ENCODE data around the gene C19orf12. TPM values are rescaled to one million over a fixed set of nuclear protein-coding genes. Genes with fewer than 3 reads are reported as not detected.

C19orf12 gene
- 23.8 TPM for polyA plus RNA-seq (ENCODE audit: insufficient read length)

GRCh38 chr19:29714953-29715700, at the start of gene C19orf12:
Gene C19orf12, minus strand, starts transcription at chr19:29715261. Its CDS starts 6,848 bp downstream, at chr19:29708413.
- DNase-seq = peak; percentile 77

- no peak for DNase-seq
These were observed 49.3 kb upstream of the C19orf12 start for GRCh38 chr19:29764361-29764760.

GRCh38 chr19:29763196-29763595, 48.1 kb upstream of the C19orf12 start:
- DNase-seq = no peak

DNA sequence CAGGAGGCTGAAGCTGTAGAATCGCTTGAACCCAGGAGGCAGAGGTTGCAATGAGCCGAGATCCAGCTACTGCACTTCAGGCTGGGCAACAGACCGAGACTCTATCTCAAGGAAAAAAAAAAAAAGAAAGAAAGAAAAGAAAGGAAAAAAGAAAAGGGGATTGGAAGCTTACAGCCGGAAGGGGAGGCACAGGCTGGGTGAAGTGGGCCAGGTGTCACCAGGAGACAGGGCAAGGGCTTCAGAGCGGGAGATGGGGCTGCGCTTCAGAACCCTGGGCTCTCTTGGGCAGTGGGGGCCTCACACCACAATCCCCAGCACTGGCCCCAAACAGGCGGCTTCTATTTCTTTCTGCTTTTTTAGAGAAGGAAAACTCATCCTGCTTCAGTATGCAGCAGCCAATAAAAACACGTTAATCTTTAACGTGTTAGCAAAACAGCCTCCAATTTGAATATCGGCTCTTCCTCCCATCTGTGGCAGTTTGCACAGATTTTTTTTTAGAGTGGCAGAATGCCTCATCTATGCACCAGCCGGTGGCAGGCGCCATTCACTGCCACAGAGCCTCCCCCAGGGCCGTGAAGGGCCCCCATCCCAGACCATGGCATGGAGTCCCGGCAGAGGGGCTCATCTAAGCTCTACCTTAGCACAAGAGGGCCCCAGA, 46.6 kb upstream of the C19orf12 start:
- no peak for DNase-seq

- no peak for DNase-seq
These were observed 45.9 kb upstream of the C19orf12 start for GRCh38 chr19:29760752-29761502.

GRCh38 chr19:29759359-29759758, 44.3 kb upstream of the C19orf12 start:
- DNase-seq = no peak

- DNase-seq = no peak
These were observed 43.8 kb upstream of the C19orf12 start for GRCh38 chr19:29758863-29759262.

DNA sequence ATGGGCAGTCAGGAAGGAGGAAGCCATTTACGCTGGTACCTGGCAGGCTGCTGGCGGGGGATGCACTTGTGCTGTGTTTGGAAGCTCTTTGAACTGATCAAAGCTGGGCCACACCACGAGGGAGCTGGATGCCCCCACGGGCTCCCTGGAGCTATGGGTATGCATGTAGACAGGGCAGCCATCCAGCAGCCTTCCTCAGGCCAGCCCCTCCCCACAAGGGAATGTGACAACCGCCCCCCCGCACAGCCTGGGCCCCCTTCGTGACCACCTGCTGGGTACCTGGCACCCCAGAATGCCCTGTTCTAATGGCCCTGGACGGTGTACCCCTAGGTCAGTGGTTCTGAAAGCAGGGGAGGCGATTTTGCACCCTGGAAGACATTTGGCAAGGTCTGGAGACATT, 42.5 kb upstream of the C19orf12 start:
- DNase-seq = no peak

DNA sequence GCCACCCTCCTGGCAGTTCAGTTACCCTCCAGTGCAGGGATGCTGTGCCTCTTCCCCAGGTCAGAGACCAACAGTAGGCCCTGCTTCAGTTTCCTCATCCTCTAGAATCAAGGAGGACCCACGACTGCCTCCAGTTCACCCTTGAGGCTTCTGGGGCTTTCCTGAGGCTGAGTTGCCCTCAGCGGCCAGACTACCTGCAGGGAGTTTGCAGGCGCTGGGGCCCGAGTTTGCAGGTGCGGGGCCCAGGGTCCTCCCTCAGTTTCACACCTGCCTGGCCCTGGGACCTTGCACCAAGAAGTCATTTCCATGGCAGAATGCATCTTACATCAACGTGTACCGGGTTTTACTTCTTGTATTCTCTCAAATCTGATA, 38.9 kb upstream of the C19orf12 start:
- no peak for DNase-seq

DNA sequence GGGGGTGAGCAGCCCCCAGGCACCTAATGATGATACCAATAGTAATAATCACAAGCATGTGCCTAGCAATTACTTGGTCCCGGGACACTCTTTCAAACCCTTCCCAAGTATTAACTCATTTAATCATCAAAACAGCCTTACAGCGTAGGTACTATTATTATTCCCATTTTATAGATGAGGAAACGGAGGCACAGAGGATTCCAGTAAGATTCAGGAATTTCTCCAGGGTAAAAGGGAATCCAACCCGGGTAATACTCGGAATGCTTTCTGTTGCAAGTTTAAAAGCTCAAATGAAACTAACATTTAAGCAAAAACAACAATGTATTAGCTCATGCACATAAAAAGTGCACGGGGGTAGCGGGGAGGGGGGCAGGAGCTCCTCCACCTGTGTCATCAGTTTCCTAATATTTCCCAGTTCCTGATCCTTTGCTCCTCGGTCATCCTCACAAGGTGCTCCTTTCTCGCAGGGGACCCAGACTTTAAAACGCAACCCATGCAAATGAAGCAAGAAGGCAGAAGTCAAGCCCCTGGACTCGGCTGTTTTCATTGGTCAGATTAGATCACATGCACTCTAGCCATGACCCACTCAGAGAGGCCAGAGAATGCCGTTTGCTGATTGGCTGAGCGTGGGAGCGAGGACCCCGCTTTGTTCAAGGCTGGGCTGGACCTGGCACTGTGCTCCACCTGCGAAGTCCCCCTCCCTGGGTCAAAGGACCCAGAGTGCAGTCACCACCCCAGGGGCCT, 38.3 kb upstream of the C19orf12 start:
- no peak for DNase-seq

DNA sequence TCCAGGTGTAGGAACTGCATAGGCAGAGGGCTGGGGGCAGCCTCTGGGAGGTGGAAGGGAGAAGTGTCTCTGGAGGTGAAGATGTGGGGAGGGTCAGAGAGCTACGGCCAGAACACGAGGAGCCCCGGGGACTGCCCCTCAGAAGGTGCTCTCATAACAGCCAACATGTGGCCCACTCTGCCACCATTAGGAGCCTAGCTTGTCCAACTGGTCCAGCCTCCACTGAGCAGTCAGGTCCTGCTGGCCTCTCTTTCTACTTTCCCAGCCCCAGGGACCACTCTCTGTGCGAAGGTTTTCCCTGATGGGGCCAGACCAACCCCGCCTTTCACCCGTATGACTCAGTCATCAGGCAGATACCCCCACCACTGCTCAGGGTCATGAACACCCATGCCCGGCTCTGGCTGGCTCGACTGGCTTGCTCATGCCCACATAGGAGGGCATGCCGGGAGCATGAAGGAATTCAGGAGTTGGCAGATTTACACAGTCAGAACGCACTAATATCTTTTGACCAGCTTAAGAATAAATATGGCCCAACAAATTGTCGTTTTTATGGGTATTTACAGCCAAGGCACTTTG, 37.5 kb upstream of the C19orf12 start:
- DNase-seq = no peak

DNA sequence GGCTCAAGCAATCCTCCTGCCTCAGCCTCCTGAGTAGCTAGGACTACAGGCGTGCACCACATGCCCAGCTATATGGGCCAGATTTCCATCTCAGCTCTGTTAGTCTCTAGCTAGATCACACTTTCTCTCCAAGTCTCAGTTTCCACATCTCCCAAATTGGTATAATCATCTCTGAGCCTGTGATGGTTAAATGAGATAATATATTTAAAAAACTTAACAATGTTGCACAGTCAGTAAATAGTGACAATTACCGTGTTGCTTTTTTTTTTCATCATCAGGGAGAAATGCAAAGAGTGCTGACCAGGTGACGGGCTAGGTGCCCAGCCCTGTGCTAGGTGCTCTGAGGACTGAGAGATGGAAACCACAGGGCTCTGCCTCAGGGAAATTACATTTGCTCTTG, 36.9 kb upstream of the C19orf12 start:
- DNase-seq = no peak

GRCh38 chr19:29750001-29750400, 34.9 kb upstream of the C19orf12 start:
- DNase-seq = no peak

DNA sequence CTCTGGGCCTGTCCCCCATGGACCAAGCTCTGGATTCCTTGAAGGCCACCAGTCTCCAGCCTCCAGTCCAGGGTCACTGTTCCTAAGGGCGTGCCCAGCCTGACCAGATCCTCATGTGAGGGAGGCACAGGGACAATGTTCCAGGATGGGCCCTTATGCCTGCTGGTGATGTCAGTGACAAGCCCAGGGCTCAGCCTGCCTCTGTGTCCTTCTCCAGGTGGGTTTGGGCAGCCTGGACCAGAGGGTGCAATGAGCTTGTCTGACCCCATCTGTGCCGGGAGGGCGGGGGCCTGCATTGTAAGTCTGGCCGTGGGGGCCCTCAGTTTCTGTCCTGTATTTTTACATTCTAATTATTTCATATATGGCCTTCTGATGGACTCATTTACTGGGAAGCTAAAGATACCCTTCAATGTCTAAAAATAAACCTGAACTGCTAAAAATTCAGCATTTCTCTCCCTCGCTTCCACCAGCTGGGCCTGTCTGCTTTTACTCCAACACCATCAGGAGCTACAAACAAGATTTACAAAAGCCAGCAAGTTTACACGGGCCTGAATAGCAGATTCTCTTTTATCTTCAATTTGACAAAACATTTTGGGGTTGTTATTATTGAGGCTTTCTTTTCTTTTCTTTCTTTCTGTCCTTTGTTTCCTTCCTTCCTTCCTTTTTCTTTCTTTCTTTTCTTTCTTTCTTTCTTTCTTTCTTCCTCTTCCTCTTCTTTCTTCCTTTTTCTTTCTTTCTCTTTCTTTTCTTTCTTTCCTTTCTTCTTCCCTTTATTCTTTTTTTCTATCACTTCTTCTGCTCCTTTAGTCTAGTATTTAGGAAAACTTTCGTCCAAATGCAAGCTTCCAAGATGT, 34.2 kb upstream of the C19orf12 start:
- DNase-seq = no peak

- no peak for DNase-seq
These were observed 30.2 kb upstream of the C19orf12 start for GRCh38 chr19:29745253-29745652.

DNA sequence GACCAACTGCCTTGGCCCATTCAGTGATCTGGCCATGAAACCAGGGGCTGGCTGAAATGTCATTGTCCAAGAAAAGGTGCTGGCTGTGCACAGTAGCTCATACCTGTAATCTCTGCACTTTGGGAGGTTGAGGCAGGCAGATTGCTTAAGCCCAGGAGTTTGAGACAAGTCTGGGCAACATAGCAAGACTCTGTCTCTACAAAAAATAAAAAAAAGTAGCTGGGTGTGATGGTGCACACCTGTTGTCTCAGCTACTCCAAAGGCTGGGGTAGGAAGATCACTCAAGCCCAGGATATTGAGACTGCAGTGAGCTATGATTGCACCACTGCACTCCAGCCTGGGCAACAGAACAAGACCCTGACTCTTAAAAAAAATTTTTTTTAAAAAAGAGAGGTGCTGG, 28.6 kb upstream of the C19orf12 start:
- no peak for DNase-seq

GRCh38 chr19:29741776-29742175, 26.7 kb upstream of the C19orf12 start:
- no peak for DNase-seq

GRCh38 chr19:29741226-29741625, 26.2 kb upstream of the C19orf12 start:
- DNase-seq = no peak

GRCh38 chr19:29737461-29738000, 22.5 kb upstream of the C19orf12 start:
- DNase-seq = no peak

GRCh38 chr19:29735829-29736228, 20.8 kb upstream of the C19orf12 start:
- DNase-seq = no peak

DNA sequence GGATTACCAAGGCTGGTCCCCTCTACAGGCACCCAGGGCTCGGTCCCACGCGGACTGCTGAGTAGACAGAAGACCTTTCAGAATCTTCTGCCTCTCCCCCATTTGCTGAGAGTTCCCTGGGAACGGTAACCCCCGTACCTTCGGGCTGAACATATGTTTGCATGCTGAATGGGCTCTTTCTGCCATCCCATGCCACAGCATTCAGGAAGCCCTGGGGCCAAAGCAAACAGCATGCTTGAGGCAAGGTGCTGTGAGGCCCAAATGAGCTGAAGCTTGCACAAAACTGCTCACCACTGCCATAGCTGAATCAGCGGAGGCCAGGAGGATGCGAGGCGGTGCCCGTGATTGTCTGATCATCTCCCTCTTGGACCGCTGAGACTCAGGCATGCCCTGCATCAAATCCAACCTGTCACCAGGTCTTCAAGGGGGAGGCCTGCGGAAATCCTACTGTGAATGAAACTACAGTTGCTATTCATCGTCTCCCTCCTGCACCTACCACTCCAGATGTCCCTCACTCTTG, 16.3 kb upstream of the C19orf12 start:
- no peak for DNase-seq
